Ascending aorta (tissue), 2 donors: ENCODE data around the gene ZNF638. TPM values are rescaled to one million over a fixed set of nuclear protein-coding genes. Genes with fewer than 3 reads are reported as not detected.
A peak's percentile ranks its signal among the peaks of the same experiment; 100 is the strongest.

Experiments used
- DNase-seq, 2 donors: peaks; one replicate each; pipeline ENCODE4 v3.0.0-alpha.2; 2019; ENCODE audit warnings: low spot score in 2 of 2
- H3K27ac ChIP-seq, 2 donors: fragments of 200-600 bp; sonication (generic); one replicate each; pipeline ENCODE4 v1.5.1; 2016 to 2017; ENCODE audit warnings: mild to moderate bottlenecking in 1 of 2
- H3K27me3 ChIP-seq: fragments of 200-600 bp; sonication (generic); one replicate; pipeline ENCODE4 v1.5.1; 2017
- H3K36me3 ChIP-seq, 2 donors: fragments of 200-600 bp; sonication (generic); one replicate each; pipeline ENCODE4 v1.5.1; 2016
- H3K4me1 ChIP-seq, 2 donors: fragments of 200-600 bp; sonication (generic); one replicate each; pipeline ENCODE4 v1.5.1; 2016 to 2017; ENCODE audit warnings: mild to moderate bottlenecking in 1 of 2
- H3K4me3 ChIP-seq, 2 donors: fragments of 200-600 bp; sonication (generic); one replicate each; pipeline ENCODE4 v1.5.1; 2016 to 2017; ENCODE audit warnings: mild to moderate bottlenecking in 1 of 2
- H3K9me3 ChIP-seq, 2 donors: fragments of 200-600 bp; sonication (generic); one replicate each; pipeline ENCODE4 v1.5.1; 2016
- intact Hi-C: fragments of 100-400 bp; cut with DNase I; formaldehyde crosslinking; loops from one replicate; pipeline ENCODE4 v1.15.1; 2023
- total RNA-seq: library from RNA; depleted of rRNA; stranded (reverse); fragments of >200 nt; gene quantifications from one replicate; pipeline ENCODE4 v1.1.0, GENCODE V29; 2016
- TF ChIP-seq, protein P1 (sequence below), 3 experiments: fragments of 200-600 bp in 2 of 3; fragments of 450-650 bp in 1 of 3; sonication (generic) in 2 of 3; IDR thresholded peaks; one replicate each; pipeline ENCODE4 v1.5.1; 2016 to 2019; ENCODE audit warnings: antibody characterized with exemption in 3 of 3, mild to moderate bottlenecking in 1 of 3, moderate library complexity in 1 of 3

ZNF638 gene, protein sequence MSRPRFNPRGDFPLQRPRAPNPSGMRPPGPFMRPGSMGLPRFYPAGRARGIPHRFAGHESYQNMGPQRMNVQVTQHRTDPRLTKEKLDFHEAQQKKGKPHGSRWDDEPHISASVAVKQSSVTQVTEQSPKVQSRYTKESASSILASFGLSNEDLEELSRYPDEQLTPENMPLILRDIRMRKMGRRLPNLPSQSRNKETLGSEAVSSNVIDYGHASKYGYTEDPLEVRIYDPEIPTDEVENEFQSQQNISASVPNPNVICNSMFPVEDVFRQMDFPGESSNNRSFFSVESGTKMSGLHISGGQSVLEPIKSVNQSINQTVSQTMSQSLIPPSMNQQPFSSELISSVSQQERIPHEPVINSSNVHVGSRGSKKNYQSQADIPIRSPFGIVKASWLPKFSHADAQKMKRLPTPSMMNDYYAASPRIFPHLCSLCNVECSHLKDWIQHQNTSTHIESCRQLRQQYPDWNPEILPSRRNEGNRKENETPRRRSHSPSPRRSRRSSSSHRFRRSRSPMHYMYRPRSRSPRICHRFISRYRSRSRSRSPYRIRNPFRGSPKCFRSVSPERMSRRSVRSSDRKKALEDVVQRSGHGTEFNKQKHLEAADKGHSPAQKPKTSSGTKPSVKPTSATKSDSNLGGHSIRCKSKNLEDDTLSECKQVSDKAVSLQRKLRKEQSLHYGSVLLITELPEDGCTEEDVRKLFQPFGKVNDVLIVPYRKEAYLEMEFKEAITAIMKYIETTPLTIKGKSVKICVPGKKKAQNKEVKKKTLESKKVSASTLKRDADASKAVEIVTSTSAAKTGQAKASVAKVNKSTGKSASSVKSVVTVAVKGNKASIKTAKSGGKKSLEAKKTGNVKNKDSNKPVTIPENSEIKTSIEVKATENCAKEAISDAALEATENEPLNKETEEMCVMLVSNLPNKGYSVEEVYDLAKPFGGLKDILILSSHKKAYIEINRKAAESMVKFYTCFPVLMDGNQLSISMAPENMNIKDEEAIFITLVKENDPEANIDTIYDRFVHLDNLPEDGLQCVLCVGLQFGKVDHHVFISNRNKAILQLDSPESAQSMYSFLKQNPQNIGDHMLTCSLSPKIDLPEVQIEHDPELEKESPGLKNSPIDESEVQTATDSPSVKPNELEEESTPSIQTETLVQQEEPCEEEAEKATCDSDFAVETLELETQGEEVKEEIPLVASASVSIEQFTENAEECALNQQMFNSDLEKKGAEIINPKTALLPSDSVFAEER (N-terminal part only)
- total RNA-seq = 56.0 TPM

DNA sequence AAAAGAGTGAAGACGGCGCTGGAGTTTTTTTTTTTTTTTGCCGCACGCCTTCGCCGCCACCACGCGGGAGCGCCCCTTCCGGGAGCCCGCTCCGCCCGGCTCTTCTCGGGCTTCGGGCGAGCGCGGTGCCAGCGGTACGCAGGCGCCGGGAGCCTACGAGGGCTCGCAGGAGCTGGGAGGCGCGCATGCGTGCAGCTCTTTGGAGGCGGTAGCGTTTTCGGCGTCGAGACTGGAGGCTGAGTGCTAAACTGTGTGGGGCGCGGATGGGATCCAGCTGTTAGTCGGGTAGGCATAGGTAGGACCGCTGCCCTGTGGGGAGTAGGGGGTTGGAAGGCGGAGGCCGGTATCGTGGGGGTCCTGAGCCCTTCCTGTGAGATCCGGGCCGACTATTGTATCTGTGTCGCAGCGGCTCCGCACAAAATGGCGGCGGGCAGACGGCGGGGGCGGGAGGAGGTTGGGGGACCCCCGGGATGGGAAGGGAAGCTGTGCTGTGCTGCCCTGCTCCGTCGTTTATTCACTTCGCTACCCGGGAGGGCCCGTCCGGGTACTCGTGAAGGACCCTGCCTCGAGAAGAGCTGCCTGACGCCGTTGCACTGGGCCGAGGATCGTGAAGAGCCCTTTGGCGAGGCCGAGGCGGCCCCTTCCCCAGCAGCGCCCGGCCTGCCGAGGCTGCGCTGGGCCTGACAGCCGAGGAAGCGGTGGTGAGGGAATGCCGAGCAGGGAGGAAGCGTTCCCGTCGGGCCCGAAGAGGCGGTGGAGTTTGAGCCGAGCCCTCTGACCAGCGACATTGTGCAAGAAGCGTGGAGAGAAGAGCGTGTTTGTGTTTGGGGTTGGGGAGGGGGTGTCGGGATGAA lies at the start of gene ZNF638:
ZNF638 (plus strand) TSS at position 202 of the 854 bp plus-strand sequence. CDS start 17,173 bp downstream, outside the sequence.
- intact Hi-C loops = loop anchor here (1.0 to 10.0 kb wide), 4 partner anchors 105 to 1780 kb away; partner anchors contain the start of genes CYP26B1, NAGK, PAIP2B and RAB11FIP5
- DNase-seq = peak; percentile 66 to 94
- H3K4me3 ChIP-seq = peak within 1 kb of the TSS; percentile 67 to 93
- H3K27ac ChIP-seq = peak within 1 kb of the TSS; percentile 79 to 93
- peaks cover 4 to 20% of the 10 kb centered on the region in 2 donors for H3K4me1 ChIP-seq
- H3K27me3 ChIP-seq = no peaks in the 10 kb centered on the region
- no peaks in the 10 kb centered on the region for H3K36me3 ChIP-seq
- TF ChIP-seq, protein P1, sequence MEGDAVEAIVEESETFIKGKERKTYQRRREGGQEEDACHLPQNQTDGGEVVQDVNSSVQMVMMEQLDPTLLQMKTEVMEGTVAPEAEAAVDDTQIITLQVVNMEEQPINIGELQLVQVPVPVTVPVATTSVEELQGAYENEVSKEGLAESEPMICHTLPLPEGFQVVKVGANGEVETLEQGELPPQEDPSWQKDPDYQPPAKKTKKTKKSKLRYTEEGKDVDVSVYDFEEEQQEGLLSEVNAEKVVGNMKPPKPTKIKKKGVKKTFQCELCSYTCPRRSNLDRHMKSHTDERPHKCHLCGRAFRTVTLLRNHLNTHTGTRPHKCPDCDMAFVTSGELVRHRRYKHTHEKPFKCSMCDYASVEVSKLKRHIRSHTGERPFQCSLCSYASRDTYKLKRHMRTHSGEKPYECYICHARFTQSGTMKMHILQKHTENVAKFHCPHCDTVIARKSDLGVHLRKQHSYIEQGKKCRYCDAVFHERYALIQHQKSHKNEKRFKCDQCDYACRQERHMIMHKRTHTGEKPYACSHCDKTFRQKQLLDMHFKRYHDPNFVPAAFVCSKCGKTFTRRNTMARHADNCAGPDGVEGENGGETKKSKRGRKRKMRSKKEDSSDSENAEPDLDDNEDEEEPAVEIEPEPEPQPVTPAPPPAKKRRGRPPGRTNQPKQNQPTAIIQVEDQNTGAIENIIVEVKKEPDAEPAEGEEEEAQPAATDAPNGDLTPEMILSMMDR (IDR thresholded peaks at IDR 0.05) = peak; percentile 63 to 81 (median 81)
- H3K9me3 ChIP-seq = no peaks in the 10 kb centered on the region

DNA sequence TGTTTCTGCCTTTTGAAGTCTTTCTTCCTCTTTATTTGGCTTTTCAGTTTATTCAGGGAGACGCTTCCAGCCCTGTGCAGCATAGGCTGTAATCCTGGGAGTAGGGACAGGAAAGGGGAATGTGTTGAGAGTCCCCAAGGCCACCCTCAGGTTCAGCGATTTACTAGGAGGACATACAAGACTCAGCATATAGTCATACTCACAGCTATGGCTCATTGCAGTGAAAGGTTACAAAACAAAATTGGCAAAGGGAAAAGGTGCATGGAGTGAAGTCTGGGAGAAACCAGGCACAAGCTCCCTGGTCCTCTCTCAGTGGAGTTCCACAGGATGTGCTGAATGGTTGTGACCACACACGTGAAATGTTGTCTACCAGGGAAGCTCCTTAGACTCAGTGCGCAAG lies 49.6 kb upstream of the ZNF638 start:
- H3K9me3 ChIP-seq = no peaks in the 10 kb centered on the region
- DNase-seq = no peak
- H3K27ac ChIP-seq = no peak overlapping the region
- H3K4me3 ChIP-seq = no peak overlapping the region
- intact Hi-C loops = no loop called here
- TF ChIP-seq, protein P1 (IDR thresholded peaks at IDR 0.05) = no peak
- H3K27me3 ChIP-seq = no peaks in the 10 kb centered on the region
- H3K36me3 ChIP-seq = no peaks in the 10 kb centered on the region
- peaks cover 8 to 9% of the 10 kb centered on the region in 2 donors for H3K4me1 ChIP-seq

DNA sequence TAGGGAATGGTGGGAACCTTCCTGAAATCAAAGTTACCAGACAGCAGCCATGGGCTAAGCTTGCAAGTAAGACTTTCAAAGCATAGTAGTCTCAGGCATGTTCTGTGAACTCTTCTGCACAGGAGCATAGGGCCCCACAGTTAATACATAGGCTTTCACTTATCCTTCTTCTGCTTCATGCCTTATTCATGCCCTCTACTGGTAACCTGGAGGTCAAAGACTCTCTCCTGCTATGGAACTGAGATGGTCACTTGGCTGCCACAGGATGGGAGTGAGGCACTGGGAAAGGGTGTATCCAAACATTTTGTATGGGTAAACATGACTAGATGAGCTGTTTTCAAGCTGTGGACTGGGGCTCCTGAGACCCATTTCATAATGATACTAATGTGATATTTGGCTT lies 49.1 kb upstream of the ZNF638 start:
- no peak overlapping the region for H3K27ac ChIP-seq
- intact Hi-C loops = no loop called here
- no peak overlapping the region for H3K4me3 ChIP-seq

DNA sequence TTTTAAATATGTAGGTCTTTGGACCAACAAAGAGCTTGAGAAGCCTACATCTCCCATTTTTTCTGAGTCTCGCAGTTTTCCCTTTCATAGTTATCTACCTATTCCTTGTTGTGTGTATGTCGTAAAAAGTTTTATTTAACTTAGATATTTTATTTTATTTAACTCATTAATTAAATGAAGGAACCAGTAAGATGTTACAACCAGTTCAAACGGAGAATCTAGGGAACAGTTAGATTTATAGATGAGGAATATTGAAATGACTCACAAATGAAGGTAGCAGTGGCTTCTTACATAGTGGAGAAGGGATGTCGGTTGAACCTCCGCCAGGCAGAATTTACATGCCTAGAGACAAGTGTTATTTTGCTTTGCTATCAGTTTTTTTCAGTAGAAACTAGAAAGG lies 48.5 kb upstream of the ZNF638 start:
- no peaks in the 10 kb centered on the region for H3K27me3 ChIP-seq

More for the DNA sequence above, 49.1 kb upstream of the ZNF638 start:
- TF ChIP-seq, protein P1 (IDR thresholded peaks at IDR 0.05) = no peak
- Histone ChIP-seq H3K36me3 (no peaks in the 10 kb centered on the region), H3K27me3 (no peaks in the 10 kb centered on the region), H3K9me3 (no peaks in the 10 kb centered on the region), H3K4me1 (peaks cover 3 to 5% of the 10 kb centered on the region in 2 donors)
- no peak for DNase-seq

More for the DNA sequence above, 48.5 kb upstream of the ZNF638 start:
- no peaks in the 10 kb centered on the region for H3K4me1 ChIP-seq
- no peak overlapping the region for H3K27ac ChIP-seq
- no peak for DNase-seq
- TF ChIP-seq, protein P1 (IDR thresholded peaks at IDR 0.05) = no peak
- H3K36me3 ChIP-seq = no peaks in the 10 kb centered on the region
- H3K9me3 ChIP-seq = no peaks in the 10 kb centered on the region
- intact Hi-C loops = no loop called here
- no peak overlapping the region for H3K4me3 ChIP-seq
